SK-N-SH (cell line): ENCODE measurements around the gene AKAP6.

Source experiments
- CHD2 ChIP-seq: fragments of 150-350 bp; IDR thresholded peaks from 2 replicates; pipeline ENCODE4 v1.6.1; 2018; ENCODE audit warnings: low read length; ENCODE audit not compliant: partially characterized antibody
- EZH2phosphoT487 ChIP-seq: fragments of 200-600 bp; sonication (generic); IDR thresholded peaks from 2 replicates; pipeline ENCODE4 v1.6.1; 2017; ENCODE audit warnings: low read depth, mixed run types, mild to moderate bottlenecking, antibody characterized with exemption, moderate library complexity, borderline replicate concordance
- FOXJ3 ChIP-seq: sonication (generic); formaldehyde crosslinking; IDR thresholded peaks from 2 replicates; pipeline ENCODE4 v1.5.1; 2020; ENCODE audit warnings: mild to moderate bottlenecking, missing genetic modification reagents
- RAD21 ChIP-seq: IDR thresholded peaks from 2 replicates; pipeline ENCODE4 v1.6.1; 2012; ENCODE audit warnings: mild to moderate bottlenecking, low read length
- TF ChIP-seq, protein P1 (sequence below): fragments of 200-600 bp; sonication (generic); IDR thresholded peaks from 2 replicates; pipeline ENCODE4 v1.6.1; 2017; ENCODE audit warnings: antibody characterized with exemption, mild to moderate bottlenecking, moderate library complexity
- TF ChIP-seq, protein P2 (sequence below): IDR thresholded peaks from 2 replicates; pipeline ENCODE4 v1.4.0; 2012; ENCODE audit warnings: low read depth

DNA sequence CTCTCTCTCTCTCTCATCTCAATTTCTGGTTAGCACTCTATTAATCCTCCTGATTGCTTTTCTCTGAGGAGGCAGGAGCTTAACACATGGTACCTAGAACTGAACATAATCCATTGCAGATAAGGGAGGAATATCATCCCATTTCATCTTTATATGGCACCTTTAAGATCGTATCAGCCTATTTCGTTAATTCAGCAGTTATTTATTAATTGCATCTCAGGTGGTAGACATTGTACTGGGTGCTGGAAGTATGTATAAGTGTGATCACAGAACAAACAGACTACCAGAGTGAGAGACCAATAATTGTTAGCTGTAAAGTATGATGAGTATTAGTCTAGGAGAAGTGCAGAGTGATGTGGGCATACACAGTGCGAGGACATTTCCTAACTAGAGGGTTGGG, 39.0 kb downstream of the AKAP6 start:
- TF ChIP-seq, protein P1, sequence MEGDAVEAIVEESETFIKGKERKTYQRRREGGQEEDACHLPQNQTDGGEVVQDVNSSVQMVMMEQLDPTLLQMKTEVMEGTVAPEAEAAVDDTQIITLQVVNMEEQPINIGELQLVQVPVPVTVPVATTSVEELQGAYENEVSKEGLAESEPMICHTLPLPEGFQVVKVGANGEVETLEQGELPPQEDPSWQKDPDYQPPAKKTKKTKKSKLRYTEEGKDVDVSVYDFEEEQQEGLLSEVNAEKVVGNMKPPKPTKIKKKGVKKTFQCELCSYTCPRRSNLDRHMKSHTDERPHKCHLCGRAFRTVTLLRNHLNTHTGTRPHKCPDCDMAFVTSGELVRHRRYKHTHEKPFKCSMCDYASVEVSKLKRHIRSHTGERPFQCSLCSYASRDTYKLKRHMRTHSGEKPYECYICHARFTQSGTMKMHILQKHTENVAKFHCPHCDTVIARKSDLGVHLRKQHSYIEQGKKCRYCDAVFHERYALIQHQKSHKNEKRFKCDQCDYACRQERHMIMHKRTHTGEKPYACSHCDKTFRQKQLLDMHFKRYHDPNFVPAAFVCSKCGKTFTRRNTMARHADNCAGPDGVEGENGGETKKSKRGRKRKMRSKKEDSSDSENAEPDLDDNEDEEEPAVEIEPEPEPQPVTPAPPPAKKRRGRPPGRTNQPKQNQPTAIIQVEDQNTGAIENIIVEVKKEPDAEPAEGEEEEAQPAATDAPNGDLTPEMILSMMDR: no peak
- TF ChIP-seq CHD2 (no peak), FOXJ3 (CRISPR knock-in tag) (no peak), EZH2phosphoT487 (no peak), RAD21 (no peak)
- TF ChIP-seq, protein P2, sequence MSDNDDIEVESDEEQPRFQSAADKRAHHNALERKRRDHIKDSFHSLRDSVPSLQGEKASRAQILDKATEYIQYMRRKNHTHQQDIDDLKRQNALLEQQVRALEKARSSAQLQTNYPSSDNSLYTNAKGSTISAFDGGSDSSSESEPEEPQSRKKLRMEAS: no peak
